ENCODE results near the gene ATG16L2.
"Not testable (repeated sequence)": the region's sequence is repeated elsewhere in the genome, so short reads cannot be mapped to it uniquely, and the experiment has no call there.

The ATG16L2 gene

GRCh38 chr11:72802822-72803221, 11.4 kb upstream of the ATG16L2 start:
- DNase-seq (ENCODE audit: low read depth, low spot score): no peak

GRCh38 chr11:72805216-72805615, 9.0 kb upstream of the ATG16L2 start:
- no peak for DNase-seq (ENCODE audit: low read depth, low spot score)

- DNase-seq (ENCODE audit: low read depth, low spot score): not testable (repeated sequence)
Observed at GRCh38 chr11:72806378-72806777, 7.8 kb upstream of the ATG16L2 start.

GRCh38 chr11:72807021-72807693, 7.1 kb upstream of the ATG16L2 start:
- DNase-seq (ENCODE audit: low read depth, low spot score): no peak

- no peak for DNase-seq (ENCODE audit: low read depth, low spot score)
Observed at GRCh38 chr11:72807792-72808191, 6.4 kb upstream of the ATG16L2 start.

GRCh38 chr11:72808331-72808798, 5.8 kb upstream of the ATG16L2 start:
- no peak for DNase-seq (ENCODE audit: low read depth, low spot score)

- DNase-seq (ENCODE audit: low read depth, low spot score): not testable (repeated sequence)
Observed at GRCh38 chr11:72811686-72812085, 2.5 kb upstream of the ATG16L2 start.

DNA sequence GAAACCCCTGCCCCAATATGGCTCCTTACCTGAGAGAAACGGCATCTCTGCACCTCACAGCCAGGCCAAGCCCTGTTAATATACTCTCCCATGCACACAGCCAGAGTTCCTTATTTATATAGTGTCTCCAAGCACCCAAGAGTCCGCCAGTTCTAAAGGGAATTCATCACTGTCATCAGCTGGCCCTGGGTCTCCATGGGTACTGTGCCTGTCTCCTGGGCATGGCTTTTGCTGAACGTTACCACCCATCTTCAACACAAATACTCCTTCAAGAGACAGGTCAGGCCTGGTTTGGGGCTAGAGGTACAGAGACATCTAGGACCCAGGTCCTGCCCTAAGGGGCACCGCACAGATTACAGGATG, 1.6 kb upstream of the ATG16L2 start:
- no peak for DNase-seq (ENCODE audit: low read depth, low spot score)

GRCh38 chr11:72812967-72813739, 1.1 kb upstream of the ATG16L2 start:
- peak; percentile 47 for DNase-seq (ENCODE audit: low read depth, low spot score)

- DNase-seq (ENCODE audit: low read depth, low spot score): no peak
Observed at GRCh38 chr11:72813740-72814285, 398 bp upstream of the ATG16L2 start.

DNA sequence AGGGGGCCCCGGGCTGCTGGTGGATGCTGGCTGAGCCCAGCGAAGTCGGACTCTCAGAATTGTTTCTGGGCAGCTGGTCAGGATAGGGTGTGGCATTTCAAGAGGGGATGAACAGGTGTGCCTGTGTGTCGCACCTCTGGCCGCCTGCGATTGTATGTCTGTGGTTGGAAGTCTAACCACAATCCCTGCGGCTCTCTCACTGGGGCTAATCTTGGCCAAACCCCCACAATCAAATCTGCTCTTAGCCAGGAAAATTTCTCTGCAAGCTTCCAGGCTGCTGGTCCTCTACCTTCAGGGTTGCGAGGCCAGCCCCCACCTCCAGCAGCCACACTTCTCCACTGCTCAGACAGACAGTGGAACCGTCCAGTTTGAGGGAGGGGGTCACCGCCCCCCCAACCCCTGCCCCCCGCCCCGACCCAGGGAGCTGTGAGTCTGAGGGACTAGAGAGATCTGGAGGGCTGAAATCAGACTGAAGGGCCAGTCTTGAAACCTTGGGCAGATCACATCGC, 953 bp downstream of the ATG16L2 start:
- no peak for DNase-seq (ENCODE audit: low read depth, low spot score)

GRCh38 chr11:72816404-72816990, 2.3 kb downstream of the ATG16L2 start:
- DNase-seq (ENCODE audit: low read depth, low spot score): no peak

DNA sequence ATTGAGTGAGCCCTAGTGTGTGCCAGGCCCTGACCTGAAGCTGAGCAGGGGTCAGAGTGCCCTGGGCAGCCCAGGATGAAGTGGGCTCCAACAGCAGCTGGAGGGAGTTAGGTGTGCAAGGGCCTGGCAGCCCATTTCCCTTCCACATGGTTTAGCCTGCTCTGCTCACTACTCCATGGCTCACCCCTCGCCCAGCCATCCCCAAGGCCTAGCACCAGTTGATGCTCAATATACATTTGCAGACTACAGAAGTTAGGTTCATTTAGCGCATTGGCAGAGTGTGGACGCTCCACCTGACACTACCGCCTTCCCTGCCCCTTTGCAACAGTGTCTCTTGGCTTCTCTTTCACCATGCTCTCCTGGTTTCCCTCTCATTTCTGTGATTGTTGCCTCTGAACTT, 3.8 kb downstream of the ATG16L2 start:
- DNase-seq (ENCODE audit: low read depth, low spot score): no peak

DNA sequence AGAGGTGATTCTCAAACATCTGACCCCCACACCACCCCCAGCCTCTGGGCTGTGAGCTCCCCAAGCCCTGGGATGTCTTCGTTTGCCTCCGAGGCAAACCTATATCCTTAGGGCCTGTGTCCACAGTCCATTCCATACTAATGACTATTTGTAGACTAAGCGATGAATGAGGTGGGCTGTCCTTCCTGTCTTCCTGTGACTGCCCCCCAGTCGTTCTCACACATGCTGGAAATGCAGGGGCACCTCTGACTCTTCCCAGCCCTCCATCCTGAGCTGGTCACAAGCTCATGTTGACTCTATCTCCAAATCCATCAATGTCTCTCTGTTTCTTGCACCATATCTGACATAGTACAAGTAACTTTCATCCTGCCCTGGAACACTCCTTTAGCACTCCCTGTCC, 4.8 kb downstream of the ATG16L2 start:
- DNase-seq (ENCODE audit: low read depth, low spot score): no peak

- no peak for DNase-seq (ENCODE audit: low read depth, low spot score)
Observed at GRCh38 chr11:72820439-72821139, 6.4 kb downstream of the ATG16L2 start.

DNA sequence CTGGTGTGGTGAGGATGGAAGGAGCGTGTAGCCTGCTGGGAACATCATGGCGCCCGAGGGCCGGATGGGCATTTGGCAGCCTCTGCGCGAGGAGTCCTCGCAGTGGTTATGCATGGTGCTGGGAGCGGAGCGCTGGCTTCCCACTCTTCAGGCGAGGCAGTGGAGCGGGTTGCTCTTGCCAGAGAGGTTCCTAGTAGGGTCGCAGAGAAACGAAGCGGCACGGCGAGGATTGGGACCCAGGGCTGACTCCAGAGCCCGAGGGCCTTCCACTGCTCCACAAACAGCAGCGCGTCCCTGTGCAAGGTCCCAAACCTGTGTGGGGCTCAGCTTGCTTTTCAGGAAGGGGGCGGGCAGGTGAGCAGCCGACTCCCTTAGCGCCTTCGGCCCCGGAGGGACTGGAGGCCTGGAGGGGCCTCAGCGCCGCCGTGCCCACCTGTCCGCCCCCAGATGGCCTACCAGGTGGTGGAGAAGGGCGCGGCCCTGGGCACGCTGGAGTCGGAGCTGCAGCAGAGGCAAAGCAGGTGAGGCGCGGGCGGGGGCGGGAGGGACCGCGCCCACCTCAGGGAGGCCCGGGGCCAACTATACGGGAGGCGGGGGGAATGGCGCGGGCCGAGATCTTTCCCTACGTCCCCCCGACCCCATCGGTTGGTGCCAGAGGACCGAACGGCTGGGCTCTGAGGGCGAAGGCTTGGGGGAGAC, 7.2 kb downstream of the ATG16L2 start:
- no peak for DNase-seq (ENCODE audit: low read depth, low spot score)

GRCh38 chr11:72821920-72822799, 7.9 kb downstream of the ATG16L2 start:
- DNase-seq (ENCODE audit: low read depth, low spot score): peak; percentile 62

- DNase-seq (ENCODE audit: low read depth, low spot score): no peak
Observed at GRCh38 chr11:72823105-72823804, 9.0 kb downstream of the ATG16L2 start.

DNA sequence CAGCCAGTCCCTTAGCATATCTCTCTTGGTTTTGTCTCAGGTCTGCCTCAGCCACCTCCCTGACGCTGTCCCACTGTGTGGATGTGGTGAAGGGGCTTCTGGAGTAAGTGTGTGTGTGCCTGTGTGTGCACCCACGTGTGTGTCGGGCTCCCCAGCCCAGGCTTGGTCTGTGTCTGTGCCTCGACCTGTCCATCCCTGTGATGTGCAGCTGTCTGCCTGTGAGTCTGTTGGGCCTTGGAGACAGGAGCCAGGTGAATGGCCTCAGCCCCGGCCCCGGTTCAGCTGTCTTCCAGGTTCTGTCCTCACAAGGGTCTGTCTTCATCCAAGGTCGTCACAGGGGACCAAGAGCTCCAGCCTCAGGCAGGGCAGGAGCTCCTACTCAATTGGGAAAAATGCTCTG, 9.8 kb downstream of the ATG16L2 start:
- DNase-seq (ENCODE audit: low read depth, low spot score): no peak
